Measurements from ENCODE around the gene TBC1D1. TPM values are rescaled to one million over a fixed set of nuclear protein-coding genes. Genes with fewer than 3 reads are reported as not detected.

The TBC1D1 gene
- total RNA-seq, 1 experiment from 2014 or later: 106 TPM

GRCh38 chr4:38086151-38086848 is 195.4 kb downstream of the TBC1D1 start:
- no peak for TF ChIP-seq EZH2 (IDR thresholded peaks at IDR 0.05; ENCODE audit: low read depth)
- TF ChIP-seq, protein P1, sequence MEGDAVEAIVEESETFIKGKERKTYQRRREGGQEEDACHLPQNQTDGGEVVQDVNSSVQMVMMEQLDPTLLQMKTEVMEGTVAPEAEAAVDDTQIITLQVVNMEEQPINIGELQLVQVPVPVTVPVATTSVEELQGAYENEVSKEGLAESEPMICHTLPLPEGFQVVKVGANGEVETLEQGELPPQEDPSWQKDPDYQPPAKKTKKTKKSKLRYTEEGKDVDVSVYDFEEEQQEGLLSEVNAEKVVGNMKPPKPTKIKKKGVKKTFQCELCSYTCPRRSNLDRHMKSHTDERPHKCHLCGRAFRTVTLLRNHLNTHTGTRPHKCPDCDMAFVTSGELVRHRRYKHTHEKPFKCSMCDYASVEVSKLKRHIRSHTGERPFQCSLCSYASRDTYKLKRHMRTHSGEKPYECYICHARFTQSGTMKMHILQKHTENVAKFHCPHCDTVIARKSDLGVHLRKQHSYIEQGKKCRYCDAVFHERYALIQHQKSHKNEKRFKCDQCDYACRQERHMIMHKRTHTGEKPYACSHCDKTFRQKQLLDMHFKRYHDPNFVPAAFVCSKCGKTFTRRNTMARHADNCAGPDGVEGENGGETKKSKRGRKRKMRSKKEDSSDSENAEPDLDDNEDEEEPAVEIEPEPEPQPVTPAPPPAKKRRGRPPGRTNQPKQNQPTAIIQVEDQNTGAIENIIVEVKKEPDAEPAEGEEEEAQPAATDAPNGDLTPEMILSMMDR (conservative IDR thresholded peaks at IDR 0.05): no peak
- no TSS peak for BruUV-seq (replicated peaks)
- ChIA-PET POLR2A (ENCODE audit: unreplicated experiment) (interaction anchor here (0.7 kb wide), 1 partner anchor 261 kb away, joined by 6 read pairs; no protein-coding TSS in a partner anchor), CTCF (no interaction called here)
- Histone ChIP-seq H3K79me2 (ENCODE audit: low read depth) (no peaks in the 10 kb centered on the region), H3K4me2 (no peak overlapping the region), H3K27ac (no peak overlapping the region), H3F3A (ENCODE audit: insufficient read depth, low read depth) (peaks cover 3% of the 10 kb centered on the region; the same call in 1 of the 2 replicates), H2AFZ (no peak overlapping the region), H3K4me1 (replicated peaks; ENCODE audit: insufficient read depth) (peaks cover 22% of the 10 kb centered on the region), H3K4me3 (no peak overlapping the region), H3K27me3 (ENCODE audit: insufficient read depth, low read depth) (no peaks in the 10 kb centered on the region), H4K20me1 (ENCODE audit: insufficient read depth) (no peaks in the 10 kb centered on the region), H3K9me2 (ENCODE audit: insufficient read depth) (no peaks in the 10 kb centered on the region), H3K36me3 (ENCODE audit: low read depth) (no peaks in the 10 kb centered on the region), H3K9me3 (ENCODE audit: insufficient read depth, low read depth) (no peaks in the 10 kb centered on the region)
- intact Hi-C loops (cut with micrococcal nuclease; ENCODE audit: unreplicated experiment): no loop called here
- no peak for DNase-seq

DNA sequence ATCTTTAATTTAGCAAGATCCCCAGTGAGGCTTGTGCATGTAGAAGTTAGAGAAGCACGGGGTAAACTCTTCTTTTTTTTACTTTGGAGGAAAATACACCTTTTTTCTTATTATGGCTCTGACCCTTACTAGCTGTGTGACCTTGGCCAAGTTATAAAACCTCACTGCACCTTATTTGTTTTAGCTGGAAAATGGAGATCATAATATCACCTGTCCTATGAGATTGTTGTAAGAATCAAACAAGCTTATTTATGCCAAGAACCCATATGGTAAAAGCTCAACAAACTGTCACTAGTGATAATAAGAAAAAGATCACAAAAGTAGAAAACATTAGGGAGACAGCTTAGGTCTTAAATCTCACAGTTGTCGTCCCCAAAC is 196.0 kb downstream of the TBC1D1 start:
- Histone ChIP-seq H3K9me2 (ENCODE audit: insufficient read depth) (no peaks in the 10 kb centered on the region), H3K9me3 (ENCODE audit: insufficient read depth, low read depth) (no peaks in the 10 kb centered on the region), H3K27me3 (ENCODE audit: insufficient read depth, low read depth) (no peaks in the 10 kb centered on the region), H4K20me1 (ENCODE audit: insufficient read depth) (no peaks in the 10 kb centered on the region), H3K4me2 (no peak overlapping the region), H3K27ac (no peak overlapping the region), H2AFZ (no peak overlapping the region), H3K79me2 (ENCODE audit: low read depth) (no peaks in the 10 kb centered on the region), H3K4me1 (replicated peaks; ENCODE audit: insufficient read depth) (peaks cover 27% of the 10 kb centered on the region), H3K36me3 (ENCODE audit: low read depth) (no peaks in the 10 kb centered on the region), H3K4me3 (no peak overlapping the region), H3F3A (ENCODE audit: insufficient read depth, low read depth) (peaks cover 6% of the 10 kb centered on the region; the same call in 1 of the 2 replicates)
- ChIA-PET CTCF (no interaction called here), POLR2A (ENCODE audit: unreplicated experiment) (no interaction called here)
- no peak for TF ChIP-seq EZH2 (IDR thresholded peaks at IDR 0.05; ENCODE audit: low read depth)
- TF ChIP-seq, protein P1 (conservative IDR thresholded peaks at IDR 0.05): no peak
- intact Hi-C loops (cut with micrococcal nuclease; ENCODE audit: unreplicated experiment): no loop called here
- no TSS peak for BruUV-seq (replicated peaks)
- DNase-seq: no peak

- POLR2A ChIA-PET (ENCODE audit: unreplicated experiment): no interaction called here
- TF ChIP-seq, protein P1 (conservative IDR thresholded peaks at IDR 0.05): no peak
- TF ChIP-seq EZH2 (IDR thresholded peaks at IDR 0.05; ENCODE audit: low read depth): no peak
- H3K4me2 ChIP-seq: no peak overlapping the region
Measured at GRCh38 chr4:38088321-38088720, 197.4 kb downstream of the TBC1D1 start.

More at GRCh38 chr4:38088321-38088720, 197.4 kb downstream of the TBC1D1 start:
- Histone ChIP-seq H3K9me2 (ENCODE audit: insufficient read depth) (no peaks in the 10 kb centered on the region; the same call in 1 of the 2 replicates), H2AFZ (no peak overlapping the region), H3K27ac (no peak overlapping the region), H3K27me3 (ENCODE audit: insufficient read depth, low read depth) (no peaks in the 10 kb centered on the region), H3K36me3 (ENCODE audit: low read depth) (0 out of 2 replicates have a peak, but pooled peaks cover 6% of the 10 kb centered on the region), H3K79me2 (ENCODE audit: low read depth) (no peaks in the 10 kb centered on the region), H4K20me1 (ENCODE audit: insufficient read depth) (no peaks in the 10 kb centered on the region), H3K4me1 (replicated peaks; ENCODE audit: insufficient read depth) (peaks cover 15% of the 10 kb centered on the region), H3F3A (ENCODE audit: insufficient read depth, low read depth) (peaks cover 6% of the 10 kb centered on the region; the same call in 1 of the 2 replicates), H3K9me3 (ENCODE audit: insufficient read depth, low read depth) (no peaks in the 10 kb centered on the region), H3K4me3 (no peak overlapping the region)
- CTCF ChIA-PET: no interaction called here
- intact Hi-C loops (cut with micrococcal nuclease; ENCODE audit: unreplicated experiment): no loop called here
- no peak for DNase-seq
- no TSS peak for BruUV-seq (replicated peaks)

Measured in PC-9 (cell line).